ENCODE measurements around the gene GTSE1. TPM values are rescaled to one million over a fixed set of nuclear protein-coding genes. Genes with fewer than 3 reads are reported as not detected.

Gene GTSE1
- total RNA-seq, 1 donor from 2014 or later: 0.45 TPM

DNA sequence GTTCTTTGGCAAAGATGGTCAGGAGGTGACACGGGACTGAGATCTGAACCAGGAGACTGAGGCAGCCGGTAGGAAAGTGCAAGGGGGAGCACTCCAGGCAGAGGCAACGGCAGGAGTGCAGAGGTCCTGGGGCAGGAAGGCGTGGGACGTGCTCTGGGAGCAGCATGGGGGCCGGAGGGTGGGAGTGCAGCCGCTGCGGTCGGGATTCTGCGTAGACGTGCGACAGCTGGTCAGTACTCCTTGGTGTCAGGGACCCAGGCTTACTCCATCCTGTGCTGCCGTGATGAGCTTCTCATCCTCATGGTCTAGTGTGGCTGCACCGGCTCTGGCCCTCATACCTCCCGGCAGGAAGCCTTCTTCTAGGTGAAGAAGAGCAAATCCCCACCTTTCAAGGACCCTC, 21.9 kb downstream of the GTSE1 start:
- ATAC-seq: no peak
- intact Hi-C loops (cut with micrococcal nuclease): loop anchor here (10.0 kb wide), 2 partner anchors 324 to 414 kb away; no protein-coding TSS in a partner anchor
- peak; percentile 15 for DNase-seq

DNA sequence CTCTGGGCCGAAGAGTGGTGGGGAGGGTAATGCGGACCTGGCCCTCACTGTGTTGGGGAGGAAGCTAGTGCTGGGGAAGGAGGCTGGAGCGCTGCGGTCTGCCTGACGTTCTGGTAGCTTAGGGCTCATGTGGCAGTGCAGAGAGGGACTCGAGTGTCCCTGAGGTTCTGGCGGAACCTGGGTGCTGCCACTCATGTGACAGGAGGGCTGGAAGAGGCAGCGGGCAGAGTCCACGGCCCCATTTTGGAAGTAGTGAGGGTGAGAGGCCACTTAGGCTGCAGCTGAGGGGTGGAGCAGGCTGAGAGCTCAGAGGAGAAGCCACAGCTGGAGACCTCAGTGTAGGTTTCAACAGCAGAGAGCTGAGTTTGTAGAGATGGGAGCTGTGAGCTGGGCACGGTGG, 22.6 kb downstream of the GTSE1 start:
- peak; percentile 10 for DNase-seq
- ATAC-seq: no peak
- intact Hi-C loops (cut with micrococcal nuclease): loop anchor here (10.0 kb wide), 2 partner anchors 325 to 415 kb away; no protein-coding TSS in a partner anchor

DNA sequence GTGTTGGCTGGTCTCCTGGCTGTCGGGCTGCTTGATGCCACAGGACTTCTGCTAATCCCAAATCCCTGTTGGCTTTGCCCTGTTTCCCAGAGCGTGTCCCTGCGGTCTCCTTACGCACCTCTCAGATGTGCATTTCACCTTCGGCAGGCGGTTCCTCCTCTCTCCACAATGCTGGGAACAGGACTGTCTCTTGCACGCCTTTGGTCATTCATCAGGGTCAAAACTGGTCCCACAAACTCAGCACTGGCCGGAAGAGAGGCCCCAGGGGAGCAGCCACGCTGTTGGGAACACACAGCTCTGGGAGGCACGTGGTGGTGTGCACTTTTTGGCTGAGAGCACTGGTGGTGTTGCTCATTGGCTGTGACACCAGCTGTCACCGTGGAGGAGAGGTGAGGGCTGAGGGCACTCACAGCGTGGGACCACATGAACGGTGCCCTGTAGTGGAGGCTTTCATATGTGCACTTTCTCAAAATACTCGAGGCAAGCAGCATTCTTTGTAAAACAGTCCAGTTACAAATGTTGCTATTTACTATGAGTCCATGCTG, 23.6 kb downstream of the GTSE1 start:
- peak; percentile 25 for ATAC-seq
- peak; percentile 25 for DNase-seq
- intact Hi-C loops (cut with micrococcal nuclease): no loop called here

DNA sequence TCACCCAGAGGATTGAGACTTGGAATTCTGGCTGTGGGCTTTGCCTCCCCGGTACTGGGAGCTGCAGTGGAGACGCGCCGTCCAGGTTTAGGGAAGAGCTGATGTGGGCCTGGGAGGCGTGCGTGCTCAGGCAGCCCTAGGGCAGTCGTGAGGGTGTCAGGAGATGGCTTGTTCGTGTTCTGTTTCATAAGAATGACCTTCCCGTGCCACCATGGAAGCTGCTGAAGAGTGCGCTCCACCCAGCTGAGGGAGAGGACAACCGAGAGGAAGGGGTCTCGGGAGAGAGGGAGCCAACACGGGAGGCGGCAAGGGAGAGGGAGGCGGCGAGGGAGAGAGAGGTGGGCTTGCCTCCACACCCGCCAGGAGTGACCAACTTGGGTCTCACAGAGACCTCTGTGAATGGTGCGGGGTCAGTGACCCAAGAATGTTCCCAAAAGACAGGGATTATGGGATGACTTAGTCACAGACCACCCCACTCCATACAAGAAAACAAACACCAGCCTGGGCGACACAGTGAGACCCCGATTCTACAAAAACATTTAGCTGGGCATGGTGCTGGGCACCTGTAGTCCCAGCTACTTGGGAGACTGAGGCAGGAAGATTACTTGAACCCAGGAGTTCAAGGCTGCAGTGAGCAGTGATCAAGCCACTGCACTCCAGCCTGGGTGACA, 24.2 kb downstream of the GTSE1 start:
- ATAC-seq (no peak), DNase-seq (peak; percentile 18)
- intact Hi-C loops (cut with micrococcal nuclease): no loop called here

DNA sequence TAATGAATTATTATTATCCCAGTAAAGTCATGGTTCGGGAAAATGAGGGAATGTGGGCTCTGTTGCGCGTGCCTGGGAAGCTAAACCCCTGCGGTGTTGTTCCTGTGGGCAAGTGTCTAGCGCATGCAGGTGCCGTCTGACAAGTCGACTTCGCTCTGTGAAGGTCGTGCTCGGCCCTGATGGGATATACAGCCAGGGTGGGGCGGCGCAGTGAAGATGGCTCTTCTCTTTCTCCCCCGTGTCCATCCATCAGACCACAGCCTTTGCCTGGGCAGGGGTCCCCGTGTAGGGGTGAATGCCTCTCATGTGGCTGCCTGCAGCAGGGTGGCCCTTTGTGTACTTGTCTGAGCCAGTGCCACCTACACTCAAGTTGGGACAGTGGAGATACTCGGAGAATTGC, 26.0 kb downstream of the GTSE1 start:
- no peak for ATAC-seq
- DNase-seq: peak; percentile 23
- intact Hi-C loops (cut with micrococcal nuclease): no loop called here

DNA sequence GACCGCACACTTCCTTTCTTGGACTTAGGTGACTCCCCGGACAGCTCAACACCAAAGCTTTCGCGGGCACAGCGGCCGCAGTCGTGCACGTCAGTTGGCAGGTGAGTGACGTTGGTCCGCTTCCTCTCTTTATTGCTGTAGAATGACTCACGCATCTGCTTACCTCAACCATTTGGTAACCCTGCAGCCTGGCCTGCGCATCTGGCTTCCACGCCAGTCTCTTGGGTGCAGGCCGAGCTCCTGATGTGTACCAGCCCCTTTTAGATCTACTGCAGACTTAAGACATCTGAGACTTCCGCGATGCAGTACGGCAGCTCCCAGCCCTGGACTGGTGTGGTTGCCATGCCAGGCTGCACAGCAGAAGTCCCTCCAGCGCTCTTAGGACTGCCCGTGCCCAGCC, 26.5 kb downstream of the GTSE1 start:
- intact Hi-C loops (cut with micrococcal nuclease): no loop called here
- ATAC-seq (no peak), DNase-seq (peak; percentile 18)

DNA sequence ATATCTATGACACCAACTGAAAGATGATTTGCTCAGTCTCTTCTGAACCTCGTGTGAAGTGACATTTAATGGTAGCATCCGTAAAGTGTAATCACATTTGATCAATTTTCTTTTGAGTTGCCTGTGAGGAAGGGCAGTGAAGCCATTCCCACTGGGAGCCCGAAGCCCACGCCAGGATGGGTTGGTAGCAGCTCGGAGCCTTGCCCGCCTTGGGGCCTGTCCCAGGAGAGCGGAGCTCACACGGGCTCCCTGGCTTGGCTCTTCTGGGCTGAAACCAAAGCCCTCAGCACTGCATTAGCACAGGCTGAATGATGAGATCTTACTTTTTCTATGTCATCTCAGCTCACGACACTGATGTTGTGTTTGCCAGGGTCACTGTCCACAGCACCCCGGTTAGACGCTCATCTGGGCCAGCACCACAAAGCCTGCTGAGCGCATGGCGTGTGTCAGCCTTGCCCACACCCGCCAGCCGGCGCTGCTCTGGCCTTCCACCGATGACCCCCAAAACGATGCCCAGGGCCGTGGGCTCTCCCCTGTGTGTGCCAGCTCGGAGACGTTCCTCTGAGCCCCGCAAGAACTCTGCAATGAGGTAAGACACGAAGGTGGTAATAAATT, 29.5 kb downstream of the GTSE1 start:
- ATAC-seq: no peak
- peak; percentile 5 for DNase-seq
- intact Hi-C loops (cut with micrococcal nuclease): no loop called here

DNA sequence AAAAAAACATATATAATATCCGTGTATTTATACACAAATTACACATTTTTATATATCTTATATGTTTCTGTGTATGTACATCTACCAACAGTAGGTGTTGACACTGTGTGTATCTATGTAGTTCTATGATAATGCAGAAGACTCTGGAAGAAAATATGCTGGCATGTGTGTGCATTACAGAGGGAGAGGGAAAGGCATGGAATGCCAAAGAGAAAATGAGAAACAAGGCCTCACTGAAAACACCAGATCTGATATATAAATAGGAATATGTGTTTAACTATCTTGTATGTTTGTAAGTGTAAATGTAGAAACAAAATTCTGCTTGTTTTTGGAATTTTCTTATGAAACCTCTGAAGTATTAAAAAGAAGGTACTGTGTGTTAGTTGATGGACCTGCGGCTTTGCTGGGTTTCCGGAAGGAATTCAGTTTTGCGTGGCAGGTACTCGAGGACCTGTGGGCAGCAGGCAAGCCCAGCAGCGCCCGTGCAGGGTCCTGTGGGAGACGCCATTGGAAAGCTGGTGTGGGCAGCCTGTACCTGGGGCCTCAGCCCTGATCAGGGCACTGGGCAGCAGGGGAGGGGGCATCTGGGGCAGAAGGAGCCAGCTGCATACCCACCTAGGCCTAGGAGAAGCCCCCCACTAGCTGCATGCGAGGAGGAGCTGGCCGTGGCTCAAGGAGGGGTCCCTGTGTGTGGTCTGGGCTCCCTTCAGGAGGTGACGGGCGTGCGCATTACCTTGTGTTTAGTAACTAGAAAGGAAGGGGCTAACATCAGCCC, 31.2 kb downstream of the GTSE1 start:
- intact Hi-C loops (cut with micrococcal nuclease): no loop called here
- peak; percentile 18 for DNase-seq
- no peak for ATAC-seq

DNA sequence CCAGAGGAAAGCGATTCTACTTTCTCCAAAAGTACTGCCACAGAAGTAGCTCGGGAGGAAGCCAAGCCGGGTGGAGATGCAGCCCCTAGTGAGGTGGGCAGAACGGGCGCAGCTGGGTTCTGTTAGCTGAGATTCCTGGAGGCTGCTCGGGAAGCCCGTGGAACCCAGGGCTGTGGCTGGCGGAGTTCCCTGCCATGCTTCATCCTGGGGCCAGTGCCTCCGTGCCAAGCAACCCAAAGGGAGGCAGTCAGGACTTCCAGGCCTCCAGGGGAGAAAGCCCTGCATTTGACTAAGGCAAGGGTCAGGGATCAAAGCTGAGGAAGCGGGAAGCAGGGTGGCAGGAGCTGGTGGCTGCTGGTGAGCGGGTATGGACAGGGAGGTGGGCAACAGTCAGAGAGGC, 32.1 kb downstream of the GTSE1 start:
- intact Hi-C loops (cut with micrococcal nuclease): no loop called here
- ATAC-seq (no peak), DNase-seq (peak; percentile 30)

DNA sequence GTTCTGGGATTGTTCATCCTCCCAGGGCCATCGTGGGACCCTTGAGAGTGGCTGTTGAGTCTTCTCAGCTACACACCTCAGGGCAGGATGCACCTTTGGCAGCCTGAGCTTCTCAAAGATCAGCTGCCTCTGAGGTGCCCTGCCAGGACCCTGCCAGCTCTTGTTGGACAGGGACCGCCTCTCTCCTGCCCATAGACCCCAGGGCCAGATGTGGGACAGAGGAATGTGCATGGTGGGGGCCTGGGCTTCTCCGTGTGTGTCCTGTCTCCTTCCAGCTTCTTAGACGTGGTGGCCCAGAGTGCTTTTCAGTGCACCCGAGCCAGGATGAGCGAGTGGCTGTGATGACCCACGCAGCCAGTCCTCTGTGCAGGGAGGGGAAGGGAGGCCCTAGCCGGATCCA, 32.9 kb downstream of the GTSE1 start:
- DNase-seq (peak; percentile 23), ATAC-seq (no peak)
- intact Hi-C loops (cut with micrococcal nuclease): no loop called here

DNA sequence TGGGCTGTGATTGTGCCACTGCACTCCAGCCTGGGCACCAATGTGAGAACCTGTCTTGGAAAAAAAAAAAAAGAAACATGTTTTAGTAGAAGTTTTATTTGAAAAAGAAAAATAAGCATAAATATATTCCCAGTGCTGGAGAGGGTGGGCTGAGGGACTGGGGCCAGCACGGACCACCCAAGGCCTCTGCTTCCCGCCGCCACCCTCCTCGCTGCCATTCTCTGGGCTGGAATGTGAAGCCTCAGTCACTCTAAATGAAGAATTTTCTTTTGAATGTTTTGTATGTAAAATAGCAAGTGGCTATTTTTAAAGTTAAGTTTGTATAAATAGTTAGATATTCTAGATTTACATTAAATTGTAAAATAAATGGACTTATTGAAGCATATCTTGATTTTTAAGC, 33.8 kb downstream of the GTSE1 start:
- peak; percentile 4 for DNase-seq
- intact Hi-C loops (cut with micrococcal nuclease): no loop called here

DNA sequence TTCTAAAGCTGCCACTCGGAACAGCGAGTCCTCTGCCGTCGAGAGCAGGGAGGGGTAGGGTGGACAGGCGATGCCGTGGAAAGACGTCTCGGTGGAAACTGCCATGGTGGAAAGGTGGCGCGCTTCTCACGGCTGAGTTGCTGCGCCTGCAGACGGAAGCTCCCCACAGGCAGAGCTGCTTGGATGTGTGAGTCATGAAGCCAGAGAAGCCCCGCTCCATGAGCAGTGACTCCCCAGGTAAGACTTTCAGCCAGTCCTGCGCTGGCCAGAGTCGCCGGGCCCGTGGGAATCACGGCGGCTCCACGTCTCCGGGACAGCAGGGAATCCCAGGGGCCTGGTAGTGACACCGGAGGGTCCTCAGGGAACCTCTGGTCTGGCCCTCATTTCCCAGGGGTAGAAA, 34.8 kb downstream of the GTSE1 start:
- ATAC-seq: no peak
- DNase-seq: peak; percentile 16
- intact Hi-C loops (cut with micrococcal nuclease): no loop called here

More for the DNA sequence above, 33.8 kb downstream of the GTSE1 start:
- ATAC-seq: no peak

DNA sequence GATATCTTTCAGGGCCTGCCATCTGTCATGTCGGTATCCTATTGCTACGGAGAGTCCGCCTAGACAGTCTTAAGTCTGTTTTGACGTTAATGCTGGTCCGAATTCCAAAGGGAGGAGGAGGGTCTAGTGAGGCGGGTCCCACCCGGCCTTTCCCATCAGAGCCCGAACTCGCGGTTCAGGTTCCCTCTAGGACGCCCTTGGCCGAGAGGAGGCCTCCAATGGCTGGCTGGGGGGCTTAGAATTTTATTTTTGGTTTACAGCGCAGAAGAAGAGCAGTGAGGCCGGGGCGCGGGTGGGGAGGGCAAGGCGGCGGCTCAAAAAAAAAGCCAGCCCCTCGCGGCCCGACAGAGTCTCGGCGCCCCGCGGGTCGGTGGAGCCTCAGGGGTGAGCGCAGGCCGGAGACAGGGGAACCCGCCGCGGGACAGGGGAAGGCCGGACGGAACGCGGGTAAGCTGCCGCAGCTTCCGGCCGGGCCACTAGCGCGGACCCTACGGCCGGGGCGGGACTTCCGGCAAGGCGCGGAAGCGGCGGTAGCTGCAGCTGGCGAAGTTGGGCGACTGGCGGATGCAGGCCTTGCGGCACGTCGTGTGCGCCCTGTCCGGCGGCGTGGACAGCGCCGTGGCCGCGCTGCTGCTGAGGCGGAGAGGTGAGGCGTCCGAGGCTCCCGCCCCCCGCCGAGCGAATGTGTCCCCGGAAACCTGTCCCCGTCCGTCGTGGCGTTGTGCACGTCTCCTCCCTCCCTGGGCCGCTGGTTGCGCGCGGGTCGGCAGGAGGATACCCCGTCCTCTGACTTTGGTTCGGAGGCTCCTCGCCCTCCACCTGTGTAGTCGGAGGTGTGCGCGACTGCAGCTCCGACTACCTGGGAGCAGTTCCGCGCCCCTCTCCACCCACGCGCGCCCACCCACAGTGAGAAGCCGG, 38.8 kb downstream of the GTSE1 start, which contains the start of gene TRMU:
TSS of gene TRMU (plus strand) at position 514 of the 918 bp plus-strand sequence. CDS start at position 565, 51 bp downstream.
- DNase-seq (peak; percentile 95), ATAC-seq (peak; percentile 96)
- intact Hi-C loops (cut with micrococcal nuclease): no loop called here

DNA sequence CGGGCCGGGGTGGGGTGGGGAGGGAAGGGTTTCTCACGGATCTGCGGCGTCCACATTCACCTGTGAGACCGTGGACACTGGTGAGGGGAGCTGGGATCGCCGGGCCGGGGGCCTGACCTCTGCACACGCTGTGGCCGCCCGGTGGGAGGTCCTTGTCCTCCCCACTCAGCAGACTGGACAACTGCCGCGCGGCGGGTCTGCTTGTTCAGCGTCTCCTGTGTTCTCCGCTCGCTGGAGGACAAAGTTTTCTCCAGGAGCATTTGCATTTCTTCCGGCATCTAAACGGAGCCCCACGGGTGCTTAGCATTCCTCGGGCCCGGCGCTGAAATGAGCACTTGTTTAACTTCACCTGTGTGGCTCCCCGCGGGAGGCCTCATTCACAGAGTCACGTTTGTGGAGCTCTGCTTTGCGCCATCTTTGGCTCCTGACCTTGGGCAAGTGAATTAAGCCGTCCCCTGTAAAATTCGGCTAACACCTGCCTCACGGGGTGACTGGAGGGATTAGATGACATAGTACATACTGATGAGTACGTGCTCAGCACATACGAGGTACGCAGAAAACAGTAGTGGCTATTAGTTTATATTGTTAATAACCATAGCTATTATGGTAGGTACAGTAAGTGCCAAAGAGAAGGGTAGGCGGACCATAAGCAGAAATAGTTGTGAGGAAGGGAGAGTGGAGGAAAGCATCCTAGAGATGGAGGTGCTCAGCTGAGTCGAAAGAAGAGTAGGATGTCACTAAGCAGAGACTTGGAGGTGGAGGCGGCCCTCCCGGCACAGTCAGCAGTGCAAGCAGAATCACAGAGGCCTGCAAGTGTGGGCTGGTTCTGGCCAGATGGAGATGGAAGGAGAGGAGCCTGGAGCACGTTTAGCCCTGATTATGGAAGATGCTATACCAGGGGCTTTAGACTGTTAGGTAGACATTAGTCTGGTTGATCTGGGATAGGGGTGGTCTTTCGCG, 39.7 kb downstream of the GTSE1 start:
- DNase-seq (peak; percentile 55), ATAC-seq (peak; percentile 54)
- intact Hi-C loops (cut with micrococcal nuclease): no loop called here

DNA sequence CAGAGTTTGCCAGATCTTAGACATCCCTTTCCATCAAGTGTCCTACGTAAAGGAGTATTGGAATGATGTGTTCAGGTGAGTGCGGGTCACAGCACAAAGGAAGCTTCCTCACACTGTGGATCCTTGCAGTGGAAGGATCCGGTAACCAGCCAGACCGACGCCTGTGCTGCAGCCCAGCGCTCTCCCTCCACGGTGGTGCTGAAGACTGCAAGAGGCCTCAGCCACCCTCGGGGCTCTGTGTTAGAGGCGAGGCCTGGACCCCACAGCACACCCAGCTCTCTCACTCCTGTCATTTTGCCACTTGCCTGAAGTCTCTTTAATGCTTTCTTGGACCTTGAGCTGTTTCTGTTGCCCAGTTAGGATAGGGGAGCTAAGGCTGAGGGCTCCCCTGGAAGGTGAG, 41.2 kb downstream of the GTSE1 start:
- ATAC-seq: no peak
- intact Hi-C loops (cut with micrococcal nuclease): no loop called here
- DNase-seq: peak; percentile 15

DNA sequence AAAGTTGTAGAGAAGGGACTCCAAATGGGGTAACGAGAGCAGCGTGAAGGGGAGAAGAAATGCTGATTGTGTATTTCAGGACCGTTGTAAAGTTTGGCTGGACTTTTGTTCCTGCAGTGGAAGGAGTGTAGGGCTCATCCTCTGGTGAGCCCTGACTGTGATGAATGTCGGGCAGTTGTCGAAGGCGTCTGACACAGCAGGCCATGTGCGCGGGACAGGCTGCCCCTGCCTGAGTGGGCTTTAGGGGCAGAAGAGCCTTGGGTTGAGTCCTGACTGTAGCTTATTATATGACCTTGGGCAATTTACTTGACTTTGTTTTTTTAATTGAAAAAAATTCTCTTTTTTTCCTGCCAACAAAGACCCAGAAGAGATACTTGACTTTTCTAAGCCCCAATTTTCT, 42.0 kb downstream of the GTSE1 start:
- ATAC-seq (no peak), DNase-seq (peak; percentile 5)
- intact Hi-C loops (cut with micrococcal nuclease): no loop called here

DNA sequence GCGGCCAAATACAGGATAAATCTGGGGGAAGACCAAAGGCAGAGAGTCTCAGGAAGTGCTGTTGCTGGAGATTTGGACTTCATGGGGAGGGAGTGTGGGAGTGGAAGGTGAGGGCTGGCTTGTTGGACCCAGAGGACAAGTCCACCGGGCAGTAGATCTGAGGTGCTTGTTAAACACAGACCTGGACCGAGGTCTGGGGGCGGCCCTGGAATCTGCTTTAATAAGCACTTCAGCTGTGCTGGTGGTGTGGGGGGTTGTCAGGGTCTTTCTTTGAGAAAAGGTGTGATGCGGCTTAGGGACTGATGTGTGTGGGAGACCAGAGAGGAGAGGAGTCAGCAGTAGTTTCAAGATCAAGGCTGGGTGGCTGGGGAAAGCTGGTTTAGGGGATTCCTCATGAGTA, 43.3 kb downstream of the GTSE1 start:
- intact Hi-C loops (cut with micrococcal nuclease): no loop called here
- DNase-seq (peak; percentile 11), ATAC-seq (no peak)

DNA sequence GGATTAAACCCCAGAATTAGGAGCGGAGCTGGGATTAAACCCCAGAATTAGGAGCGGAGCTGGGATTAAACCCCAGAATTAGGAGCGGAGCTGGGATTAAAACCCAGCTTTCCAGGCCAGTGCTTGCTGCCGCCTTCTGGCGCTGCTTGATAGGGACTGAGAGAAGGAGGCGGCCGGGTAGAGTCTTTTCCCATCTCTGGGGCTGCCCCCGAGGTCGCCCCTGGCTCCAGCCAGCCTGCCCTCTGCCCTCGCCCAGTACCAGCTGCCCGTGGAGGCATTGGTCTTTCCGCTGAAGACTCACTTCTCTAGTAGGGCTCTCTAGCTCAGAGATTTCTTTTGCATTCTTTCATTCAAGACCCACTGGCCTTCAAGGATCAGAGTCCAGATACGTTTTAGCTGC, 44.0 kb downstream of the GTSE1 start:
- intact Hi-C loops (cut with micrococcal nuclease): no loop called here
- peak; percentile 14 for DNase-seq
- ATAC-seq: no peak

Measured in left ventricle myocardium superior (tissue), 1 donor.